HepG2 (cell line): ENCODE measurements around the gene TP53TG5. TPM values are rescaled to one million over a fixed set of nuclear protein-coding genes. Genes with fewer than 3 reads are reported as not detected.

Source experiments
- CENPX ChIP-seq: sonication (generic); formaldehyde crosslinking; IDR thresholded peaks from 2 replicates; pipeline ENCODE4 v1.9.0; 2021; ENCODE audit warnings: mild to moderate bottlenecking, missing genetic modification reagents, moderate library complexity
- DMAP1 ChIP-seq: IDR thresholded peaks from 2 replicates; pipeline ENCODE4 v1.6.1; 2016
- FOSL2 ChIP-seq: sonication (generic); formaldehyde crosslinking; IDR thresholded peaks from 2 replicates; pipeline ENCODE4 v1.4.0; 2020; ENCODE audit warnings: missing genetic modification reagents
- FUBP1 ChIP-seq: sonication (generic); formaldehyde crosslinking; IDR thresholded peaks from 2 replicates; pipeline ENCODE4 v1.5.1; 2020; ENCODE audit warnings: missing genetic modification reagents, mild to moderate bottlenecking, borderline replicate concordance
- KMT2A ChIP-seq: sonication (generic); formaldehyde crosslinking; IDR thresholded peaks from 2 replicates; pipeline ENCODE4 v1.4.0; 2020; ENCODE audit warnings: missing genetic modification reagents
- LBX2 ChIP-seq: sonication (generic); formaldehyde crosslinking; IDR thresholded peaks from 2 replicates; pipeline ENCODE4 v1.5.0; 2020; ENCODE audit warnings: missing genetic modification reagents, mild to moderate bottlenecking, borderline replicate concordance
- LRRFIP1 ChIP-seq: sonication (generic); formaldehyde crosslinking; conservative IDR thresholded peaks from 2 replicates; pipeline ENCODE4 v1.4.0; 2020; ENCODE audit warnings: missing genetic modification reagents
- MXD3 ChIP-seq: IDR thresholded peaks from 2 replicates; pipeline ENCODE4 v1.6.1; 2016; ENCODE audit warnings: mild to moderate bottlenecking, missing biosample characterization, missing genetic modification reagents
- POGK ChIP-seq: sonication (generic); formaldehyde crosslinking; conservative IDR thresholded peaks from 2 replicates; pipeline ENCODE4 v1.8.0; 2022; ENCODE audit warnings: mild to moderate bottlenecking, moderate library complexity, missing genetic modification reagents
- POLR2AphosphoS2 ChIP-seq: IDR thresholded peaks from 2 replicates; pipeline ENCODE4 v1.6.1; 2011; ENCODE audit warnings: low read depth, low read length, improper control_type of control experiment
- TFDP1 ChIP-seq: IDR thresholded peaks from 2 replicates; pipeline ENCODE4 v1.6.1; 2016; ENCODE audit warnings: missing compliant biosample characterization, missing genetic modification reagents, borderline replicate concordance
- TP53 ChIP-seq: sonication (generic); formaldehyde crosslinking; conservative IDR thresholded peaks from 2 replicates; pipeline ENCODE4 v1.4.0; 2020; ENCODE audit warnings: missing genetic modification reagents
- TRIM22 ChIP-seq: fragments of 450-650 bp; IDR thresholded peaks from 2 replicates; pipeline ENCODE4 v1.6.1; 2017
- ZBTB21 ChIP-seq: sonication (generic); formaldehyde crosslinking; IDR thresholded peaks from 2 replicates; pipeline ENCODE4 v1.4.0; 2020; ENCODE audit warnings: missing genetic modification reagents
- ZNF326 ChIP-seq: sonication (generic); formaldehyde crosslinking; IDR thresholded peaks from 2 replicates; pipeline ENCODE4 v1.4.0; 2020; ENCODE audit warnings: missing genetic modification reagents, borderline replicate concordance
- ZNF333 ChIP-seq: sonication (generic); formaldehyde crosslinking; IDR thresholded peaks from 2 replicates; pipeline ENCODE4 v1.4.0; 2020; ENCODE audit warnings: mild to moderate bottlenecking, missing genetic modification reagents, borderline replicate concordance
- ZNF460 ChIP-seq: sonication (generic); formaldehyde crosslinking; IDR thresholded peaks from 2 replicates; pipeline ENCODE4 v1.5.1; 2020; ENCODE audit warnings: missing genetic modification reagents, mild to moderate bottlenecking, borderline replicate concordance
- ZNF547 ChIP-seq: sonication (generic); formaldehyde crosslinking; IDR thresholded peaks from 2 replicates; pipeline ENCODE4 v1.5.1; 2020; ENCODE audit warnings: mild to moderate bottlenecking, missing genetic modification reagents
- ZNF761 ChIP-seq: sonication (generic); formaldehyde crosslinking; conservative IDR thresholded peaks from 2 replicates; pipeline ENCODE4 v1.4.0; 2020; ENCODE audit warnings: mild to moderate bottlenecking, missing genetic modification reagents
- polyA plus RNA-seq, 8 experiments: library from polyadenylated mRNA; depleted of rRNA in 3 of 8; stranded (reverse) in 7 of 8; unstranded in 1 of 8; fragments of >200 nt; fragmentation: Illumina TruSeq in 4 of 8; extraction: Trizol in 4 of 8; gene quantifications; 2 replicates each; pipeline versions ENCODE4 v1.2.1 to v1.2.3, GENCODE V29; 2011 to 2016; ENCODE audit warnings: low read depth in 4 of 8, missing spikeins in 1 of 8, mixed read lengths in 1 of 8; ENCODE audit not compliant: insufficient read depth in 1 of 8
- total RNA-seq, 5 experiments: library from RNA; depleted of rRNA; stranded (reverse); fragments of >200 nt; fragmentation: Illumina TruSeq; extraction: Trizol; gene quantifications; 2 replicates each; pipeline ENCODE4 v1.2.3, GENCODE V29; 2016; ENCODE audit warnings: low read depth in 1 of 5

Gene TP53TG5
- total and polyA plus RNA-seq, 2 of the 13 experiments (the other 11 are each of a cell fraction or from before 2014, with no cell fraction given): 0.11 TPM; not detected in 1

- no peak for TF ChIP-seq FUBP1 (CRISPR knock-in tag)
- TF ChIP-seq FOSL2 (CRISPR knock-in tag): no peak; the same call in 1 of the 2 replicates
- TF ChIP-seq POGK (CRISPR knock-in tag): peak; percentile 96
- peak; percentile 91 for TF ChIP-seq DMAP1 (CRISPR knock-in tag)
- no peak for TF ChIP-seq ZNF326
- TF ChIP-seq TP53 (CRISPR knock-in tag): no peak
- TF ChIP-seq ZNF547 (CRISPR knock-in tag): peak; percentile 88; the same call in 1 of the 2 replicates
- no peak for TF ChIP-seq CENPX
- peak; percentile 83 for TF ChIP-seq ZBTB21 (CRISPR knock-in tag)
- 0 out of 2 replicates have a peak, but pooled peaks have one; percentile 54 for TF ChIP-seq ZNF761 (CRISPR knock-in tag)
- TF ChIP-seq TRIM22: no peak
- TF ChIP-seq ZNF333 (CRISPR knock-in tag): peak; percentile 93; the same call in 1 of the 2 replicates
- TF ChIP-seq TFDP1 (CRISPR knock-in tag): no peak; the same call in 1 of the 2 replicates
- TF ChIP-seq KMT2A: peak; percentile 97
- TF ChIP-seq ZNF460 (CRISPR knock-in tag): peak; percentile 10; the same call in 1 of the 2 replicates
- 0 out of 2 replicates have a peak, but pooled peaks have one; percentile 48 for TF ChIP-seq LBX2 (CRISPR knock-in tag)
- no peak for TF ChIP-seq POLR2AphosphoS2
- no peak for TF ChIP-seq LRRFIP1 (CRISPR knock-in tag)
- TF ChIP-seq MXD3 (CRISPR knock-in tag): peak; percentile 96; the same call in 1 of the 2 replicates
These were observed 37.9 kb upstream of the TP53TG5 start, which contains the start of gene PIGT (continued) for GRCh38 chr20:45415822-45416637.
